HS-5 (cell line): ENCODE measurements around the gene CHML.

ENCODE experiments used
- DNase-seq: peaks from one replicate; pipeline ENCODE4 v3.0.0-alpha.2; 2012; ENCODE audit warnings: low read depth

The CHML gene

GRCh38 chr1:241590719-241591118 lies 49.5 kb downstream of the CHML start:
- DNase-seq = no peak
